ENCODE results near the gene ADRM1.

The ADRM1 gene

GRCh38 chr20:62325172-62325905 is 22.5 kb downstream of the ADRM1 start:
- no peak for DNase-seq (ENCODE audit: low spot score)

GRCh38 chr20:62326559-62326958 is 23.8 kb downstream of the ADRM1 start:
- DNase-seq (ENCODE audit: low spot score): no peak

- DNase-seq (ENCODE audit: low spot score): no peak
Measured at GRCh38 chr20:62326959-62327725, 24.3 kb downstream of the ADRM1 start.

- DNase-seq (ENCODE audit: low spot score): no peak
Measured at GRCh38 chr20:62327726-62328495, 25.1 kb downstream of the ADRM1 start.

GRCh38 chr20:62328684-62329388 is 26.0 kb downstream of the ADRM1 start:
- DNase-seq (ENCODE audit: low spot score): no peak

GRCh38 chr20:62329389-62330377 is 26.9 kb downstream of the ADRM1 start:
- no peak for DNase-seq (ENCODE audit: low spot score)

- DNase-seq (ENCODE audit: low spot score): no peak
Measured at GRCh38 chr20:62330576-62331317, 27.9 kb downstream of the ADRM1 start.

GRCh38 chr20:62331347-62331746 is 28.6 kb downstream of the ADRM1 start:
- DNase-seq (ENCODE audit: low spot score): no peak

- DNase-seq (ENCODE audit: low spot score): no peak
Measured at GRCh38 chr20:62332421-62332820, 29.6 kb downstream of the ADRM1 start.

GRCh38 chr20:62332989-62333819 is 30.4 kb downstream of the ADRM1 start:
- no peak for DNase-seq (ENCODE audit: low spot score)

GRCh38 chr20:62333820-62334595 is 31.2 kb downstream of the ADRM1 start:
- no peak for DNase-seq (ENCODE audit: low spot score)

- DNase-seq (ENCODE audit: low spot score): no peak
Measured at GRCh38 chr20:62334881-62335280, 32.1 kb downstream of the ADRM1 start.

GRCh38 chr20:62335532-62335931 is 32.7 kb downstream of the ADRM1 start:
- DNase-seq (ENCODE audit: low spot score): no peak

GRCh38 chr20:62336329-62336728 is 33.5 kb downstream of the ADRM1 start:
- no peak for DNase-seq (ENCODE audit: low spot score)

GRCh38 chr20:62336775-62337557 is 34.2 kb downstream of the ADRM1 start:
- DNase-seq (ENCODE audit: low spot score): no peak

GRCh38 chr20:62337558-62338293 is 34.9 kb downstream of the ADRM1 start:
- no peak for DNase-seq (ENCODE audit: low spot score)

GRCh38 chr20:62338294-62338620 is 35.5 kb downstream of the ADRM1 start:
- no peak for DNase-seq (ENCODE audit: low spot score)
